ENCODE measurements around the gene TPRA1. TPM values are rescaled to one million over a fixed set of nuclear protein-coding genes. Genes with fewer than 3 reads are reported as not detected.

TPRA1 gene
- total RNA-seq, 1 donor from 2014 or later = 37.2 TPM

DNA sequence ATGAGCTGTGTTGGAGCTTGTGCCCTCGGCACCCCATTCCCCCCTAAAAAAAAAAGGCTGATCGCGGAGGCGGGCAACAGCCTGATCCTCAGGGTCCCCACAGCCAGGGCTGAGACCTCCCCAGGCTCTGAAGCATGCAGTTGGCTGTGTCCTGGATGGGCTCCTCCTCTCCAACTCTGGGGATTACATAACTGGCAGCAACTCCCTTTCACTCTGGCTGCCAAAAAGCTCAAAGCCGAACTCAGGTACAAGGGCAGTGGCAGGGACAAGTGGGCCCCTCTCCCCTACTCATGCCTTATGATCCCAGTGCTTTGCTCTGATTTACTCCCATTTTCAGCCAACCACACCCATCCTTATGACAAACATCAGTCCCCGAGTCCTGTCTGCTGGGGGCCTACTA lies 18.3 kb downstream of the TPRA1 start:
- peaks cover 2% of the 10 kb centered on the region for H3K9me3 Mint-ChIP-seq

DNA sequence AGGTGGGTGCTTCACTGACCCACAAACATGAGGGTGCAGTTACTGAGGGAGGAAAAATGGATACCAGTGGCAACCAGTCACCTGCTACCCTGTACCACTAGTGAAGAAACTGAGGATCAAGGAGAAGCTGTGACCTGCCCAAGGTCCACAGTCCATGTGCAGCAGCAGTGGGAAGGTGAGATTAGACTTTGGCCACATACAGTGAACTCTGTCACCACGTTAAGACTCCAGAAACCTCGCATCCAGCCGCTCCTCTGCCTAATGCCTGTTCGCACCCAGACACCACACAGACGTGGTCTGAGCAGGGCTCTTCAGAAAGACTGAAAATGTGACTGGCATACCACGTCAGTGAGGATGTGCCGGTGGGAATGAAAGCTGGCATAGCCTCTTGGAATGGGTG lies 20.0 kb downstream of the TPRA1 start:
- Mint-ChIP-seq H3K4me1 (peaks cover 5% of the 10 kb centered on the region), H3K27ac (no peak overlapping the region), H3K36me3 (peaks cover 17% of the 10 kb centered on the region), H3K27me3 (ENCODE audit: low read depth) (no peaks in the 10 kb centered on the region), H3K4me3 (no peak overlapping the region), H3K9me3 (peaks cover 2% of the 10 kb centered on the region)
- TF ChIP-seq, protein P1, sequence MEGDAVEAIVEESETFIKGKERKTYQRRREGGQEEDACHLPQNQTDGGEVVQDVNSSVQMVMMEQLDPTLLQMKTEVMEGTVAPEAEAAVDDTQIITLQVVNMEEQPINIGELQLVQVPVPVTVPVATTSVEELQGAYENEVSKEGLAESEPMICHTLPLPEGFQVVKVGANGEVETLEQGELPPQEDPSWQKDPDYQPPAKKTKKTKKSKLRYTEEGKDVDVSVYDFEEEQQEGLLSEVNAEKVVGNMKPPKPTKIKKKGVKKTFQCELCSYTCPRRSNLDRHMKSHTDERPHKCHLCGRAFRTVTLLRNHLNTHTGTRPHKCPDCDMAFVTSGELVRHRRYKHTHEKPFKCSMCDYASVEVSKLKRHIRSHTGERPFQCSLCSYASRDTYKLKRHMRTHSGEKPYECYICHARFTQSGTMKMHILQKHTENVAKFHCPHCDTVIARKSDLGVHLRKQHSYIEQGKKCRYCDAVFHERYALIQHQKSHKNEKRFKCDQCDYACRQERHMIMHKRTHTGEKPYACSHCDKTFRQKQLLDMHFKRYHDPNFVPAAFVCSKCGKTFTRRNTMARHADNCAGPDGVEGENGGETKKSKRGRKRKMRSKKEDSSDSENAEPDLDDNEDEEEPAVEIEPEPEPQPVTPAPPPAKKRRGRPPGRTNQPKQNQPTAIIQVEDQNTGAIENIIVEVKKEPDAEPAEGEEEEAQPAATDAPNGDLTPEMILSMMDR (IDR thresholded peaks at IDR 0.05; ENCODE audit: unreplicated experiment) = no peak
- DNase-seq (ENCODE audit: low spot score in 2 of 2, unreplicated experiment in 2 of 2) = no peak

More for the DNA sequence above, 18.3 kb downstream of the TPRA1 start:
- TF ChIP-seq, protein P1 (IDR thresholded peaks at IDR 0.05; ENCODE audit: unreplicated experiment) = no peak
- DNase-seq (ENCODE audit: low spot score in 2 of 2, unreplicated experiment in 2 of 2) = no peak
- H3K4me3 Mint-ChIP-seq = no peak overlapping the region
- H3K4me1 Mint-ChIP-seq = peaks cover 5% of the 10 kb centered on the region
- no peak overlapping the region for H3K27ac Mint-ChIP-seq
- H3K36me3 Mint-ChIP-seq = peaks cover 17% of the 10 kb centered on the region
- no peaks in the 10 kb centered on the region for H3K27me3 Mint-ChIP-seq (ENCODE audit: low read depth)

DNA sequence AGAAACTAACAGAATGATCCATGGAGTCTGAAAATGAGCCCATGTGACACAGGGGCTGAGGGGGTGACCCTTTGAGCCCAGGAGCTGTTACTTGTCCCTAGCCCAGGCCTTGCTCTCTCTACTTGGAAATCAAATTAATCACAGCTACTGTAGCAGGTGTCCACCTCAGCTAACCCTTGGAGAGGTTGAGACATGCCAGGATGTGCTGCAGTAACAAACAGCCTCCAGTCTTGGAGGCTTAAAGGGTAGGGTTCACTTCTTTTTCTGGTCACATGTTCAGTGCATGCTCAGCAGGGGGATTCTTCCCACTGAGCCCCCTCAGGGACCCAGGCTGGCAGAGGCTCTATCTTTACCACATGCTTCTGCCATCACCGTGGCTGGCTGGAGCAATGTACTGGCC lies 21.4 kb downstream of the TPRA1 start:
- TF ChIP-seq, protein P1 (IDR thresholded peaks at IDR 0.05; ENCODE audit: unreplicated experiment) = no peak
- Mint-ChIP-seq H3K36me3 (peaks cover 14% of the 10 kb centered on the region), H3K4me3 (no peak overlapping the region), H3K27ac (no peak overlapping the region), H3K9me3 (peaks cover 2% of the 10 kb centered on the region), H3K4me1 (no peaks in the 10 kb centered on the region), H3K27me3 (ENCODE audit: low read depth) (peaks cover 2% of the 10 kb centered on the region)
- DNase-seq (ENCODE audit: low spot score in 2 of 2, unreplicated experiment in 2 of 2) = no peak

DNA sequence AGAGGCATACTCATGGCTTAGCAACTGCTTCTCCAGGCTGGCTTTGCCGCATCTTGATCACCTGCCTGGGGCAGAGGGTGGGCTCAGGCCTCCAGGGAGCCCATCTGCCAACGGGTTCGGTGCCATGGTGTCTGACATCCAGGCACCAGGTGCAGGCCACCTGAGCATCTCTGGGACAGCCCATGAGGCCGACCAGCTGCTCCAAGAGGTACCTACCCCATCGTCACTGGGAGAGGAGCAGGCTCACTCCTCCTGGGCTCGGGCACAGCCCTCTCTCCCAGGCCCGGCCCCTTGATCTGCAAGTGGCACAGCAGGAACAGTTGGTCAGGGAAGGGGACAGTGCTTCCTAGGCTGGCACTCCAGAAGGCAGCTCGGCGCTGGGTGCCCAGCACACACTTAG lies 21.9 kb downstream of the TPRA1 start:
- TF ChIP-seq, protein P1 (IDR thresholded peaks at IDR 0.05; ENCODE audit: unreplicated experiment) = no peak
- H3K4me1 Mint-ChIP-seq = no peaks in the 10 kb centered on the region
- DNase-seq (ENCODE audit: low spot score in 2 of 2, unreplicated experiment in 2 of 2) = no peak
- peaks cover 14% of the 10 kb centered on the region for H3K36me3 Mint-ChIP-seq
- no peak overlapping the region for H3K27ac Mint-ChIP-seq
- H3K4me3 Mint-ChIP-seq = no peak overlapping the region
- H3K9me3 Mint-ChIP-seq = peaks cover 2% of the 10 kb centered on the region
- H3K27me3 Mint-ChIP-seq (ENCODE audit: low read depth) = peaks cover 2% of the 10 kb centered on the region

DNA sequence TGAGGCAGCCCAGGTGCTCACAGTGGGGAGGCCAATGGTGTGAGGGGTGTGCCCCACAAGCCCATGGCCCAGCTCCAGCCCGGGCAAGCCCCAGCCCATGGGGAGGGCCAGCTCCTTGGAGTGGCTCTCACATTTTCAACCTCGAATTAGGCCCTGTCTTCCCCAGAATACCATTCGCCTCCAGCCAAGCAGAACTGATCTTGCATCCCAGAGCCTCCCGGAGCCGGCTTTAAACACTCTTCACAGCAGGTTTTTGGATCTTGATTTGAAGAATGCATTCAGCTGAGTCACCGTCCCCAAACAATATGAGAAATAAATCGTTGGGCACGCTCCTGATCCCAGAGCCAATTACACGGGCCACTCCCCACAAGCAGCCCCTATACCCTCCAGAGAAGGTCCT lies 23.7 kb downstream of the TPRA1 start:
- Mint-ChIP-seq H3K4me1 (no peaks in the 10 kb centered on the region), H3K27me3 (ENCODE audit: low read depth) (peaks cover 4% of the 10 kb centered on the region), H3K36me3 (peaks cover 14% of the 10 kb centered on the region), H3K9me3 (peaks cover 2% of the 10 kb centered on the region), H3K27ac (no peak overlapping the region), H3K4me3 (no peak overlapping the region)
- DNase-seq (ENCODE audit: low spot score in 2 of 2, unreplicated experiment in 2 of 2) = no peak
- TF ChIP-seq, protein P1 (IDR thresholded peaks at IDR 0.05; ENCODE audit: unreplicated experiment) = no peak

DNA sequence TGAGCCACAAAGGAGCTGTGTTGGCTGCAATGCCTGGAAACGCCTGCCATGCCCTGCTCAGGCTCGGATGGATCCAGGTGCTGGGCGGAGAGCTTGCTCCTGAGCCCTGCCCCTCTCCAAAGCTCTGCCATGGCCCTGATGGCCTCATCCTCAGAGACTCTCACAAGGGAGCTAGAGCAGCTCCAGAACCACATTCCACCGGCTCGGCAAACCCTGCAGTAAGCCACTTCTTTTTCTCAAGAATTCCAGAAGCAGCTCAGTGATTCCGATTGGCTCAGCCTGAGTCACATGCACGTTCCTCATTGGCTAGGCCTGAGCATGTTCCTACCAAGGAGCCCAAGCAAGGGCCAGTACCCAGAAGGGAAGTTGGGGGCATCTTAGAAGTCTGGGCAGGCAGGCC lies 24.8 kb downstream of the TPRA1 start:
- Mint-ChIP-seq H3K27ac (no peak overlapping the region), H3K27me3 (ENCODE audit: low read depth) (peaks cover 4% of the 10 kb centered on the region), H3K9me3 (no peaks in the 10 kb centered on the region), H3K36me3 (peaks cover 6% of the 10 kb centered on the region), H3K4me1 (no peaks in the 10 kb centered on the region), H3K4me3 (no peak overlapping the region)
- no peak for DNase-seq (ENCODE audit: low spot score in 2 of 2, unreplicated experiment in 2 of 2)
- TF ChIP-seq, protein P1 (IDR thresholded peaks at IDR 0.05; ENCODE audit: unreplicated experiment) = no peak
